Ishikawa (cell line): Measurements from ENCODE around the gene SINHCAF.

ENCODE experiments used
- CEBPB ChIP-seq: IDR thresholded peaks from 2 replicates; pipeline ENCODE4 v1.6.1; 2012
- CREB1 ChIP-seq: IDR thresholded peaks from 2 replicates; pipeline ENCODE4 v1.6.1; 2012; ENCODE audit warnings: low read depth
- EGR1 ChIP-seq: IDR thresholded peaks from 2 replicates; pipeline ENCODE4 v1.6.1; 2012
- EP300 ChIP-seq: IDR thresholded peaks from 2 replicates; pipeline ENCODE4 v1.6.1; 2012; ENCODE audit warnings: borderline replicate concordance
- FOXM1 ChIP-seq: IDR thresholded peaks from 2 replicates; pipeline ENCODE4 v1.6.1; 2012; ENCODE audit warnings: low read depth, borderline replicate concordance
- NFIC ChIP-seq: IDR thresholded peaks from 2 replicates; pipeline ENCODE4 v1.6.1; 2012
- RAD21 ChIP-seq: IDR thresholded peaks from 2 replicates; pipeline ENCODE4 v1.6.1; 2012; ENCODE audit warnings: low read depth
- TAF1 ChIP-seq: IDR thresholded peaks from 2 replicates; pipeline ENCODE4 v1.6.1; 2012; ENCODE audit warnings: low read depth, mild to moderate bottlenecking
- TCF12 ChIP-seq: IDR thresholded peaks from 2 replicates; pipeline ENCODE4 v1.6.1; 2012; ENCODE audit warnings: low read depth
- TEAD4 ChIP-seq: IDR thresholded peaks from 2 replicates; pipeline ENCODE4 v1.6.1; 2012
- YY1 ChIP-seq: IDR thresholded peaks from 2 replicates; pipeline ENCODE4 v1.6.1; 2012; ENCODE audit warnings: low read depth
- ZBTB7A ChIP-seq: IDR thresholded peaks from 2 replicates; pipeline ENCODE4 v1.6.1; 2012; ENCODE audit warnings: low read depth
- TF ChIP-seq, protein P1 (sequence below): IDR thresholded peaks from 2 replicates; pipeline ENCODE4 v1.6.1; 2012; ENCODE audit warnings: low read depth, mild to moderate bottlenecking
- TF ChIP-seq, protein P2 (sequence below): IDR thresholded peaks from 2 replicates; pipeline ENCODE4 v1.6.1; 2012
- TF ChIP-seq, protein P3 (sequence below): IDR thresholded peaks from 2 replicates; pipeline ENCODE4 v1.6.1; 2012

SINHCAF gene

DNA sequence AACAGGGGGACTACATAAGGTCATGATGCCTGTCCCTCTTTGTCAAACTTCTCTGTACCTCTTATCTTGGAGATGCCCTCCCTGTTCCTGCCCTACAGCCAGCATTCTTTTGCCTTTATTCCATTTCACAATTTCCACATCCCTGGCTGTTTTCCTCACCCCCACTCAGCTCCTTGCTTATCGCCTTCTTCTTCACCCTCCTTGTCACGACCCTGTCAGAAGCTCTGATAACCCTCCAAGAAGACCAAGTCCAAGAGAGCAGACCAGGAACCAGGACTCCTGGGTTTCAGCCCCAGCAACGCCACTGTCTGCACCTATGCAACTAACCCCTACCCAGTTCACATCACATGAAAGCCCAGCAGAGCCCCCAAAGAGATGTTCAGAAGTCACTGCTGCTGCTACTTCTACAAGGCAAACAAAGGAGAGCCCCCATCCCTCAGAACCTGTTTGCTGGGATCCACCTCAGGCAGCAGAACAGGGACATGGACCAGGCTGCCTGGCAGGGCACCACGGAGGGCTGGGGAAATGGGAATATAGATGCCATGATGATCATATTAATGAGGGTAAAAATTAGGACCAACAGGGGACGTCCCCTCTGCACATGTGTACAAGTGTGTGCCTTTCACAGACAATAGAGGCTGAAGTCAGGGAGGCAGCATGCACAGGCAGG is 92.8 kb downstream of the SINHCAF start:
- TF ChIP-seq, protein P1, sequence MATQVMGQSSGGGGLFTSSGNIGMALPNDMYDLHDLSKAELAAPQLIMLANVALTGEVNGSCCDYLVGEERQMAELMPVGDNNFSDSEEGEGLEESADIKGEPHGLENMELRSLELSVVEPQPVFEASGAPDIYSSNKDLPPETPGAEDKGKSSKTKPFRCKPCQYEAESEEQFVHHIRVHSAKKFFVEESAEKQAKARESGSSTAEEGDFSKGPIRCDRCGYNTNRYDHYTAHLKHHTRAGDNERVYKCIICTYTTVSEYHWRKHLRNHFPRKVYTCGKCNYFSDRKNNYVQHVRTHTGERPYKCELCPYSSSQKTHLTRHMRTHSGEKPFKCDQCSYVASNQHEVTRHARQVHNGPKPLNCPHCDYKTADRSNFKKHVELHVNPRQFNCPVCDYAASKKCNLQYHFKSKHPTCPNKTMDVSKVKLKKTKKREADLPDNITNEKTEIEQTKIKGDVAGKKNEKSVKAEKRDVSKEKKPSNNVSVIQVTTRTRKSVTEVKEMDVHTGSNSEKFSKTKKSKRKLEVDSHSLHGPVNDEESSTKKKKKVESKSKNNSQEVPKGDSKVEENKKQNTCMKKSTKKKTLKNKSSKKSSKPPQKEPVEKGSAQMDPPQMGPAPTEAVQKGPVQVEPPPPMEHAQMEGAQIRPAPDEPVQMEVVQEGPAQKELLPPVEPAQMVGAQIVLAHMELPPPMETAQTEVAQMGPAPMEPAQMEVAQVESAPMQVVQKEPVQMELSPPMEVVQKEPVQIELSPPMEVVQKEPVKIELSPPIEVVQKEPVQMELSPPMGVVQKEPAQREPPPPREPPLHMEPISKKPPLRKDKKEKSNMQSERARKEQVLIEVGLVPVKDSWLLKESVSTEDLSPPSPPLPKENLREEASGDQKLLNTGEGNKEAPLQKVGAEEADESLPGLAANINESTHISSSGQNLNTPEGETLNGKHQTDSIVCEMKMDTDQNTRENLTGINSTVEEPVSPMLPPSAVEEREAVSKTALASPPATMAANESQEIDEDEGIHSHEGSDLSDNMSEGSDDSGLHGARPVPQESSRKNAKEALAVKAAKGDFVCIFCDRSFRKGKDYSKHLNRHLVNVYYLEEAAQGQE = no peak
- TF ChIP-seq TAF1 = no peak
- TF ChIP-seq EP300 = no peak
- no peak for TF ChIP-seq RAD21
- TF ChIP-seq TEAD4 = no peak
- TF ChIP-seq EGR1 = no peak

GRCh38 chr12:31232361-31232965 is 93.5 kb downstream of the SINHCAF start:
- no peak for TF ChIP-seq CREB1
- no peak for TF ChIP-seq TEAD4
- TF ChIP-seq, protein P1 = no peak
- TF ChIP-seq, protein P2, sequence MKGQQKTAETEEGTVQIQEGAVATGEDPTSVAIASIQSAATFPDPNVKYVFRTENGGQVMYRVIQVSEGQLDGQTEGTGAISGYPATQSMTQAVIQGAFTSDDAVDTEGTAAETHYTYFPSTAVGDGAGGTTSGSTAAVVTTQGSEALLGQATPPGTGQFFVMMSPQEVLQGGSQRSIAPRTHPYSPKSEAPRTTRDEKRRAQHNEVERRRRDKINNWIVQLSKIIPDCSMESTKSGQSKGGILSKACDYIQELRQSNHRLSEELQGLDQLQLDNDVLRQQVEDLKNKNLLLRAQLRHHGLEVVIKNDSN = no peak
- TF ChIP-seq, protein P3, sequence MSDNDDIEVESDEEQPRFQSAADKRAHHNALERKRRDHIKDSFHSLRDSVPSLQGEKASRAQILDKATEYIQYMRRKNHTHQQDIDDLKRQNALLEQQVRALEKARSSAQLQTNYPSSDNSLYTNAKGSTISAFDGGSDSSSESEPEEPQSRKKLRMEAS = no peak
- no peak for TF ChIP-seq CEBPB
- no peak for TF ChIP-seq EGR1
- TF ChIP-seq TAF1 = no peak
- TF ChIP-seq TCF12 = no peak
- TF ChIP-seq RAD21 = no peak
- TF ChIP-seq YY1 = no peak
- no peak for TF ChIP-seq ZBTB7A
- TF ChIP-seq FOXM1 = no peak
- TF ChIP-seq NFIC = no peak
- TF ChIP-seq EP300 = no peak

DNA sequence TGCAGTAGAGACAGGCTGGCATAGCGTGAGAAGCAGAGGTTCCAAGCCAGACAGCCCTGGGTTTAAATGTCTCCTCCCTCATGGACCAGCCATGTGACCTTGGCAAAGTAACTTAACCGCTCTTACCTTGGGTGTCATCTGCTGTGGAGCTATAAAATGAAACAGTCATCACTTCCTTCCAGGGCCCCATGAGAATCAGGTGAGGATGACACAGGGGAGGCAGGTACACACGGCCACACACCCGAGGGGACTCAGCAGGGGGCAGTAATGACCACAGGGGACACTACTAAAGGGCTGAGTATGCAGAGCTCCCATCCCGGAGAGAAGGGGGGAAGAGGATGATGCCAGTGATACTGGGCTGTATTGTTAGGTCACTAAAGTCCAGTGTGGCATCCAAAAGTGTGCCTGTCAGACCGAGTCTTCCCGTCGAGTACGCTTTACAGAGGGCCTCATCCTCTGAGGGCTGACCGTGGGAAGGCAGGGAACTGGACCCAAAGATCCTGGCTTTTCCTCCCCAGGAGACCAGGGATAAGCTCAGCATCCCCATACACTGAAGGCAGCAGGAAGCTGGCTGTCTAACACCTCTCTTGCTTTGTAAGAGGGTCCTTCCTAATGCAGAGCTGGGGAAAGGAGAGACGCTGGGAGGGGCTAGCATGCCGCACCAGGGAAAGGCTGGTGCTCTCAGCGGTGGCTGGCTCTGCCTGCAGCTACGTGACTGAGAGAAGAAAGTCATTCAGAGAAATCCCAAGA is 94.2 kb downstream of the SINHCAF start:
- TF ChIP-seq, protein P3 = no peak
- TF ChIP-seq FOXM1 (no peak), CEBPB (no peak), EGR1 (no peak), TCF12 (no peak)
- TF ChIP-seq, protein P1 = no peak
